Panc1 (cell line): ENCODE data around the gene CDHR4. TPM values are rescaled to one million over a fixed set of nuclear protein-coding genes. Genes with fewer than 3 reads are reported as not detected.

Experiments used
- ATAC-seq: fragments of 200-7000 bp; cut with Tn5 transposase; 2 replicates; pipeline ENCODE4 v1.9.1; 2020; ENCODE audit warnings: mild to moderate bottlenecking, moderate library complexity
- BruUV-seq: library from RNA; stranded (reverse); fragments of 400-500 nt; replicated peaks from 2 replicates; lab custom pipeline; 2021; lab: Mats Ljungman, UMichigan
- CTCF ChIA-PET: fragments of 300-600 bp; sonication (Branson Sonifier 250); formaldehyde crosslinking; loops from one replicate; lab custom pipeline; 2022; ENCODE audit warnings: antibody characterized with exemption; lab: Charles Lee
- POLR2A ChIA-PET: fragments of 300-600 bp; sonication (Branson Sonifier 250); formaldehyde crosslinking; loops from one replicate; lab custom pipeline; 2022; ENCODE audit warnings: antibody characterized with exemption; lab: Charles Lee
- DNase-seq: peaks from one replicate; pipeline ENCODE4 v3.0.0-alpha.2; 2010; ENCODE audit warnings: low read depth, low spot score
- H3K27ac ChIP-seq: 2 replicates; pipeline ENCODE4 v1.5.1; 2011; ENCODE audit warnings: mild to moderate bottlenecking, low read length, inconsistent platforms
- H3K27me3 ChIP-seq: fragments of 200-500 bp; sonication (Bioruptor generic); 2 replicates; pipeline ENCODE4 v1.6.0; 2014; ENCODE audit warnings: low read length, inconsistent platforms; ENCODE audit not compliant: control insufficient read depth, insufficient read depth
- H3K36me3 ChIP-seq: fragments of 200-500 bp; sonication (Bioruptor generic); 2 replicates; pipeline ENCODE4 v1.5.1; 2014; ENCODE audit warnings: inconsistent platforms, mild to moderate bottlenecking, low read length, moderate library complexity; ENCODE audit not compliant: control insufficient read depth, insufficient read depth
- H3K4me1 ChIP-seq: 2 replicates; pipeline ENCODE4 v1.5.1; 2011; ENCODE audit warnings: inconsistent platforms, mild to moderate bottlenecking, low read length, moderate library complexity; ENCODE audit not compliant: control insufficient read depth, insufficient read depth
- H3K4me3 ChIP-seq, 2 experiments: 2 replicates each; pipeline ENCODE4 v1.5.1; 2011 to 2012; ENCODE audit warnings: low read depth in 2 of 2, low read length in 2 of 2, mild to moderate bottlenecking in 2 of 2, inconsistent platforms in 1 of 2, moderate library complexity in 1 of 2
- H3K9me3 ChIP-seq: fragments of 200-500 bp; sonication (Bioruptor generic); 2 replicates; pipeline ENCODE4 v1.5.1; 2014; ENCODE audit warnings: low read depth, mild to moderate bottlenecking, inconsistent platforms, low read length, moderate library complexity; ENCODE audit not compliant: control insufficient read depth, insufficient read depth
- CTCF ChIP-seq: fragments of 450-650 bp; IDR thresholded peaks from 2 replicates; pipeline ENCODE4 v1.5.1; 2017; ENCODE audit warnings: mild to moderate bottlenecking
- POLR2AphosphoS5 ChIP-seq: IDR thresholded peaks from 2 replicates; pipeline ENCODE4 v1.6.1; 2012; ENCODE audit warnings: mild to moderate bottlenecking, low read depth, low read length, moderate library complexity
- REST ChIP-seq, 2 experiments: IDR thresholded peaks; 2 replicates each; pipeline ENCODE4 v1.6.1; 2011 to 2012; ENCODE audit warnings: low read depth in 2 of 2, control low read depth in 1 of 2, low read length in 1 of 2, mild to moderate bottlenecking in 1 of 2, moderate library complexity in 1 of 2; ENCODE audit not compliant: insufficient read depth in 1 of 2
- SIN3A ChIP-seq: IDR thresholded peaks from 2 replicates; pipeline ENCODE4 v1.6.1; 2012; ENCODE audit warnings: low read depth, mild to moderate bottlenecking, low read length, moderate library complexity, borderline replicate concordance; ENCODE audit not compliant: insufficient read depth
- TCF7L2 ChIP-seq: IDR thresholded peaks from 2 replicates; pipeline ENCODE4 v1.6.1; 2011; ENCODE audit warnings: mild to moderate bottlenecking, low read depth, low read length, inconsistent platforms
- in situ Hi-C: cut with HindIII; loops from 2 replicates; pipeline ENCODE4 v1.10.0; 2016; ENCODE audit warnings: low sequenced_read_pairs, low pct_unique_long_range_greater_than_20kb
- intact Hi-C: fragments of 100-400 bp; cut with micrococcal nuclease; formaldehyde crosslinking; loops from one replicate; pipeline ENCODE4 v1.10.0; 2022; ENCODE audit not compliant: unreplicated experiment
- total RNA-seq: library from RNA; stranded (reverse); gene quantifications from one replicate; pipeline ENCODE4 v1.2.1, GENCODE V29; 2021; ENCODE audit not compliant: unreplicated experiment

Gene CDHR4
- total RNA-seq, 1 experiment from 2014 or later = not detected

GRCh38 chr3:49841806-49842205 is 42.1 kb upstream of the CDHR4 start:
- no peak for TF ChIP-seq POLR2AphosphoS5
- no peak for TF ChIP-seq REST (IDR thresholded peaks at IDR 0.05; ENCODE audit: insufficient read depth in 1 of 2, low read depth in 2 of 2, low read length in 1 of 2)
- TF ChIP-seq CTCF = no peak
- no peak for TF ChIP-seq TCF7L2
- no peak for TF ChIP-seq SIN3A
- Histone ChIP-seq H3K4me3 (no peak overlapping the region), H3K27me3 (no peaks in the 10 kb centered on the region), H3K27ac (no peak overlapping the region), H3K36me3 (no peaks in the 10 kb centered on the region; the same call in 1 of the 2 replicates), H3K9me3 (no peaks in the 10 kb centered on the region), H3K4me1 (no peaks in the 10 kb centered on the region)
- intact Hi-C loops = no loop called here
- in situ Hi-C loops = no loop called here
- ATAC-seq (no peak), DNase-seq (no peak)
- no TSS peak for BruUV-seq
- ChIA-PET POLR2A (no interaction called here), CTCF (interaction anchor here (0.6 to 1.1 kb wide), 3 partner anchors 29 to 118 kb away, joined by 3 read pairs; partner anchors contain the start of genes GMPPB and UBA7)

GRCh38 chr3:49841126-49841696 is 41.5 kb upstream of the CDHR4 start:
- H3K27me3 ChIP-seq = no peaks in the 10 kb centered on the region
- in situ Hi-C loops (no loop called here), intact Hi-C loops (no loop called here)
- H3K27ac ChIP-seq = no peak overlapping the region
- no TSS peak for BruUV-seq
- DNase-seq (peak; percentile 24), ATAC-seq (peak; percentile 72)
- no peaks in the 10 kb centered on the region for H3K4me1 ChIP-seq
- no peaks in the 10 kb centered on the region for H3K9me3 ChIP-seq
- no peak overlapping the region for H3K4me3 ChIP-seq
- H3K36me3 ChIP-seq = no peaks in the 10 kb centered on the region; the same call in 1 of the 2 replicates
- CTCF ChIA-PET = interaction anchor here (0.6 to 1.1 kb wide), 3 partner anchors 28 to 117 kb away, joined by 3 read pairs; partner anchors contain the start of genes GMPPB and UBA7
- POLR2A ChIA-PET = no interaction called here
- TF ChIP-seq REST (IDR thresholded peaks at IDR 0.05; ENCODE audit: insufficient read depth in 1 of 2, low read depth in 2 of 2, low read length in 1 of 2) (no peak), CTCF (peak; percentile 71; the same call in 1 of the 2 replicates), SIN3A (no peak), POLR2AphosphoS5 (no peak), TCF7L2 (no peak)
